NCI-H187 treated with DMSO at 0.1 percent for 48 hours (cell line): Measurements from ENCODE around the gene KHK.
"Not testable (repeated sequence)": the region's sequence is repeated elsewhere in the genome, so short reads cannot be mapped to it uniquely, and the experiment has no call there.

Source experiments
- DNase-seq: peaks from one replicate; lab custom pipeline; 2025; lab: John Stamatoyannopoulos, UW

Gene KHK

GRCh38 chr2:27059141-27059820, 27.3 kb upstream of the KHK start:
- no peak for DNase-seq

GRCh38 chr2:27060323-27060722, 26.2 kb upstream of the KHK start:
- DNase-seq, result no peak

- DNase-seq, result no peak
These were observed 21.4 kb upstream of the KHK start for GRCh38 chr2:27065128-27065527.

DNA sequence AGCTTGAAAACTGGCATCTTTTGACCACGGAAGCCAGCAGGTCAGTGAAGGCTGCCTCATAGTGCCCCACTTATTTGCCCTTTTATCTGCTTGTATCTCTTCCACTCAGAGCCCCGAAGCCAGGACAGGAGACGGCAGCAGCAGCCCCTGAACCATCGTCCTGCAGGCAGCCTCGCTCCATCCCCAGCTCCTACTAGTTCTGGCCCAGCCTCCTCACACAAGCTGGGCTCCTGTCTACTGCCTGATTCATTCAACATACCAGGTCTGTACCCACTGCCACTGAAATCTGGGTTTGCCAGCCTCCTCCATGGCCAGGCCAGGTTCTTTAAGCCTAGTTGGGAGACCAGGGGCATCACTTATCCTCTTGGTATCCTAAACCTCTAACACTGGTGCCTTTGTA, 19.2 kb upstream of the KHK start:
- no peak for DNase-seq

DNA sequence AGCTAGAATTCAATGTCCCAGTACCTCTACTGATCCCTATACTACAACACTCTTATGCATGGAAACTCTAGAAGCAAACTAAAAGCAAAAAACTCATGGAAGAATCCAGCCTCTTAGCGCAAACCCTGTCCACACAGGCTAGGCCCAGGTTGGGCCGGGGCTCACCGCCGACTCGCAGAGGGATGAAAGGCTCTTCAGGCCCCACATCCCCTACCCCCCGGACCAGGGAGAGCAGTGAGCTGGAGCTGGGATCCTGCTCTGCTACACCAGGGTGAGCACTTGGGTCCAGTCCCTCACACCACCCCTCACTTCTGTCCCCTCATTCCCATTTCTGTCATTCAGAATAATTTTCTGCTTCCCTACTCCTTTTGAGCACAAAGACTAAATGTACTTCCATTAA, 17.1 kb upstream of the KHK start:
- DNase-seq, result no peak

DNA sequence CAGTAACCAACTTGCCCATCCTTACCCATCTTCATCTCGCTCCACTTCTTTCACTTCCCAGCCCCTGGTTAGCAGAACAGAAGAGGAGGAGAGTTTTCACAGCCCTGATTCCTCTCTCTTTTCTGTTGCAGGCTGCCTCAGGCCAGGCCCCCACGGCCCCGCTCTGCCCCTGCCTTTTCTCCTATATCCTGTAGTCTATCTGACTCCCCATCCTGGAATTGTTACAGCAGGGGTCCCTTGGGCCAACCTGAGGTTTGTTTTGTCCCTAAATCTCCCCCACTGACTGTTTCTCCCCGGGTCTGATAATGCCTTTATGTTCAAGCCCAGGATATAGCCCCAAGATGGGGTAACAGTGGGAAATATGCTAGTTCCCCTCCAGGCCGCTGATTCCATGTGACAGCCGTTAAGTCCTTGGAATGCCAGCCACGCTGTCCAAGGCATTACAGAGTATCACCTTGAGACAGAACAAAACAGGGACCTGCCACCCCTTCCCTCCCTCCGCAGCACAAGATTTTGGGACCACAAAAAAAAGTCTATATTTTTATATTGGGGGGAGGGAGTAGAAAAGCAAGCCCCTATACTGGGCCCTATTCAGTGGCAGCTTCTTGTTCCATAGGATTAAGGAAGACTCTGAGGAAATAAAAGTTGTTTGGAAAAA, 16.5 kb upstream of the KHK start:
- DNase-seq, result no peak

- DNase-seq, result no peak
These were observed 15.8 kb upstream of the KHK start for GRCh38 chr2:27070653-27071276.

DNA sequence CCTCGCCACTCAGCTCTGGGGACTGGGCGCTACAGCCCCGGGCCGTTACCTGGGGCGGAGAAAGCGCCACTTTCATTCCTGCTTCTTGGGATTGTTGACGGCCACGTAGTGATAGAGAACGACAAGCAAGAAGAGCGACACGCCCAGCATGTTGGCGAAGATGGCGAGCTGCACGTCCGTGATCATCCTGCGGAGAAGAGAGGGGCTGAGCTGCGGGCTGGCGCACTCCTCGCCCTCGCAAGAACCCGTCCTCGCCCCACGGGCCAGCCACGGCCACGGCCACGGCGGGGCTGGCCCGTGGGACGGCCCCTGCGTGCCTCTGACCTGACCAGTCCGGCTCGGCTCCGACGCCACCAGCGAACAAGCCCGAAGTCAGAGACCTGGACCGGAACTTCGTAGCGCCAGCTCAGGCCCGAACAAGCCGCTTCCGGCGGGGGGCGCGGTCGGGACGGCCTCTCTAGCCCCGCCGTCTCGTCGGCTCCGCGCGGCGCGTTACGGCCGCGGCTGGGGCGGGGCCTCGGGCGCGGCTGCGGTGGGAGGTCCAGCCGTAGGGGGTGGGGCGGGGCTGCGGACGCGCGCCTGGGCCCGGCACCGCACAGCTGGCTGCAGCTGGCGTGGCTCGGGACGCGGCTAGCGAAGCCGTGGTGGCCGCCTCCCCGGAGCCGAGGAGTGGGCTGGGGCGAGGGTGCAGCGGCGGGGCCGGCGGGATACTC, 15.1 kb upstream of the KHK start, which contains the start of gene OST4:
OST4 (minus strand) TSS at position 378 of the 713 bp plus-strand sequence.
- peak; percentile 54 for DNase-seq

DNA sequence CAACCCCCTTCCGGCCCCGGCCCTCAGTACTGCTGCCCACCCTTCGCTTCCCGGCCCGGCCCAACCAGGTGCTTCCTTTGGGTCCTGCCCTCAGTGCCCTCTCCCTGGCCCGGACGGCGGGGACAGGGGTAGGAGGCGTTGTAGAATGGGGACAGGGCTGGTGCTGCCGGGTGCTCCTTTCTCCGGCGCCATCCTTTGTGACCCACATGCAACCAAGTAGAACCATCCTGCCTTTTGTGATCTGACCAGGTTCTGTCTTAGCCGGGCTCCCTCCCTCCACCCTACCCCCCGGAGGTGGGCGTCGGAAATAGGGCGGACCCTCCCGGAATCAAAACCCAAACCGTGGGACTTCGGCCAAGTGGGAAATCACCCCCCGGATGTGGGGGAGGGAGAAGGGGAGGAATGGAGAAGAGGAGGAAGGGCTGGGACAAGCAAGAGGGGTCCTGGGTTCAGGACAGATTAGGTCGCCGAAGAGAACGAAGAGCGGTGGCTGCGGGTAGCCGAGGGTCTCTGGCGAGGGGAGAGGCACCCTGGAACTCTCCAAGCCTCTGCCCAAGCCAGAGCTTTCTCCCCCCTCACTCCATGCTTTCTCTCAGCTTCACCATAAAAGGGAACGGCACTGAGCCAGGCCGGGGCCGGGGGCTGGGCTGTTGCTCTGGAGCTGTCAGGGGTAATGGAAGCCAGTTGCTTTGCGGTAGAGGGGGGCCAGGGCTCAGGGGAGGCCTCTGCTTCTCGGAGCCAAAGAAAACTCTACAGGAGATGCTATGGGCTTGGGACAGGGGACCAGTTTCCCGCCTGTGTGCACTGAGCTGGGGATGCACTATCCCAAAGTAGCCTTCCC, 14.4 kb upstream of the KHK start:
- DNase-seq, result no peak

DNA sequence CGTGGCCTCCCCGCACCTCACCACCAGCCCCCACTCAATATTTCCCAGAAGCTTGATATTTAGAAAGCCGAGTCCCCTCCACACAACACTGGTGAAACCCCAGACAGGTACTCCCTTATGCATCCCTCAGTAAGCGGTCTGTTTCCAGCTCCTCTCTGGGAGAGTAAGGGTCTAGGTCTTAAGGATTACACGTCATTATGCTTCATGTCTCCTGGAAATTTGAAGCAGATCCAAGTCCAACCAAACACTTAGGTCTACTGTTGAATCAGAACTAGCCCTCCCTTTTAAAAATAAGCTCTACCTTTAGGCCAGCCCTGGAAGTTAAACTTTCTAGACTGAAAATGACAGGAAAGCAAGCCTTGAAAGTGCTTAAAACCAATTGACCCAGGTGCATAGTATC, 13.7 kb upstream of the KHK start:
- DNase-seq, result no peak

GRCh38 chr2:27073782-27074181, 12.8 kb upstream of the KHK start:
- DNase-seq, result no peak

- DNase-seq, result no peak
These were observed 11.6 kb upstream of the KHK start for GRCh38 chr2:27074738-27075565.

- not testable (repeated sequence) for DNase-seq
These were observed 11.1 kb upstream of the KHK start for GRCh38 chr2:27075566-27075871.

DNA sequence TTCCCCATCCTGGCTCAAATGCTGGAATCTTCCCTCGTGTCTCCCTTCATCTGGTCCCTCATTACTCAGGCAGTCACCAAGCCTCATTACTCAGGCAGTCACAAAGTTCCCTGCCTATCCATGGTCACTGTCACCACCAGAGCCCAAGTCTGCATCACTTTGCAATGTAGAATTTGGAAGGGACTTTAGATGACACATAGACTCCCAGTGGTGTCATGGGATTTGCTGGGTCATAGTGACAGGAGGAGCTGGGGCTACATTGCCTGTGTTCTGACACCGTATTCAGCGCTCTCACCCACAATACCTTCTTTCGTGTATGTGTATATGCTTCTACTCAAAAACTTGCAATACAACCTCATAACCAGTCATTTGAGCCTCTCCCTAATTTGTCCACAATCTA, 10.2 kb upstream of the KHK start:
- DNase-seq, result no peak

GRCh38 chr2:27077231-27077630, 9.3 kb upstream of the KHK start:
- DNase-seq, result no peak

- no peak for DNase-seq
These were observed 8.0 kb upstream of the KHK start, which contains the start of gene EMILIN1 for GRCh38 chr2:27078267-27079194. Gene EMILIN1, plus strand, starts transcription at chr2:27078615. Its CDS starts 451 bp downstream, at chr2:27079066.

DNA sequence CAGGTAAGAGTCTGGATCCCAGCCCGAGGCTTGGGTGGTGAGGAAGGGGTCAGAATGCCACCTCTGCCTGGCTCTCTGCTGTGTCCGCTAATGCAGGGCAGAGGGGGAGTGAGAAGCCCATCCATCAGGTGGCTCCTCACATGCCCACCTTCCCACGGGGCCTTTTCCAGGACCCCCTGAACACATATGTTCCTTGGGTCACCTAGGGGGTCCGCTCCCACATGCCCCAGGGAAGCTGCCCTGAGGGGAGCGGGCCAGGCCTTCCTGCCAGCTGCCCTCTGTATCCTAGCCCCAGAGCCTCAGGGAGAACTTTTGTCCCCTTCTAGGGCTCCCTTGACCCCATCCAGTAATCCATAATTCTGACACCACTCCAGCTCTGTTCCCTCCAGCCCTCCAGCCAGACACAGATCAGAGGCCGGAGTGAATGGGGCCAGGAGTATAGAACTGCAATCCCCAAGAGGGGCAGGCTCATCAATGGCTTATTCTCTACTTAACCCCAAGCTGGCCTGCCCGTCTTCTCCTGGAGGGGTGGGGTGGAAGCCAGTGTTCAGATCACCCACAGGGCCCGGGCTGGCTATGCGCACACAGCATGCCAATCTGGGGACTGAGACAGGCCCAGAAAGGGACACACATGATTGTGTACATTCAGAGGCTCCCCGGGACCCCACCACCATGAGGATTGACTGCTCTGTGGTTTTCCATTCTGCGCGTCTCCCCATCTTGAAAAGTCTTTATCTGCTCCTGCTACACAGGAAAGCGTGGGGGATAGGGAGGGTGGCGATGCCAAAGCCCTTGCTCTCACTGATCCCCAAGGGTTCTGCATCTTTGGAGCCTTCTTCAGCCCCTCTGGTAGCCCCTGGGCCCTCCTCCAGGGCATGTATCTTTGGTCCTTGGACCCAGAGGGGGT, 7.1 kb upstream of the KHK start:
- DNase-seq, result no peak

- DNase-seq, result no peak
These were observed 6.5 kb upstream of the KHK start for GRCh38 chr2:27080140-27080469.

DNA sequence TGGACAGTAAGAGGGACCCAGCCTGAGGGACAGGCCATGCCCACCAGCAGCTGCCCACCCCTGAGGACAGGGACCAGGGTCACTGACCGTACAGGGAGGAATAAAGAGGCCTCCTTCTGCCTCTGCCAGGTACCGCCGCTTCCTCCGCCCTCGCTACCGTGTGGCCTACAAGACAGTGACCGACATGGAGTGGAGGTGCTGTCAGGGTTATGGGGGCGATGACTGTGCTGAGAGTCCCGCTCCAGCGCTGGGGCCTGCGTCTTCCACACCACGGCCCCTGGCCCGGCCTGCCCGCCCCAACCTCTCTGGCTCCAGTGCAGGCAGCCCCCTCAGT, 6.0 kb upstream of the KHK start:
- DNase-seq, result no peak
